ENCODE measurements around the gene CCL18. TPM values are rescaled to one million over a fixed set of nuclear protein-coding genes. Genes with fewer than 3 reads are reported as not detected.

Gene CCL18
- total RNA-seq, 2 experiments from 2014 or later: not detected

GRCh38 chr17:36034127-36034526, 29.9 kb upstream of the CCL18 start:
- Histone ChIP-seq H3K4me1 (ENCODE audit: insufficient read depth, low read length, poor library complexity, severe bottlenecking) (no peaks in the 10 kb centered on the region), H3K4me2 (ENCODE audit: low read length) (no peak overlapping the region), H4K20me1 (ENCODE audit: insufficient read depth, low read length) (no peaks in the 10 kb centered on the region), H3K9me2 (ENCODE audit: insufficient read depth, low read length) (no peaks in the 10 kb centered on the region), H2AFZ (ENCODE audit: low read length) (no peak overlapping the region), H3K79me2 (ENCODE audit: insufficient read depth, low read depth, low read length) (no peaks in the 10 kb centered on the region), H3K4me3 (ENCODE audit: low read depth, low read length, poor library complexity, severe bottlenecking) (no peak overlapping the region), H3K9me3 (ENCODE audit: low read length) (no peaks in the 10 kb centered on the region), H3K27ac (ENCODE audit: low read depth, low read length, poor library complexity, severe bottlenecking) (no peak overlapping the region), H3K36me3 (ENCODE audit: insufficient read depth, low read length) (no peaks in the 10 kb centered on the region)
- no peak for TF ChIP-seq EZH2phosphoT487 (IDR thresholded peaks at IDR 0.05; ENCODE audit: borderline replicate concordance, low read depth, low read length)
- no peak for TF ChIP-seq CTCF (conservative IDR thresholded peaks at IDR 0.05; ENCODE audit: low read length)
- BruUV-seq (replicated peaks): no TSS peak
- DNase-seq (ENCODE audit: low spot score): no peak
- POLR2A ChIA-PET: no interaction called here
- CTCF ChIA-PET (ENCODE audit: unreplicated experiment): no interaction called here
- intact Hi-C loops (cut with micrococcal nuclease; ENCODE audit: unreplicated experiment): no loop called here

GRCh38 chr17:36036235-36036634, 27.8 kb upstream of the CCL18 start:
- Histone ChIP-seq H3K36me3 (ENCODE audit: insufficient read depth, low read length) (no peaks in the 10 kb centered on the region), H3K4me3 (ENCODE audit: low read depth, low read length, poor library complexity, severe bottlenecking) (no peak overlapping the region), H3K79me2 (ENCODE audit: insufficient read depth, low read depth, low read length) (no peaks in the 10 kb centered on the region), H3K9me2 (ENCODE audit: insufficient read depth, low read length) (no peaks in the 10 kb centered on the region), H3K9me3 (ENCODE audit: low read length) (no peaks in the 10 kb centered on the region), H2AFZ (ENCODE audit: low read length) (no peak overlapping the region), H3K27ac (ENCODE audit: low read depth, low read length, poor library complexity, severe bottlenecking) (no peak overlapping the region), H3K4me2 (ENCODE audit: low read length) (no peak overlapping the region), H4K20me1 (ENCODE audit: insufficient read depth, low read length) (no peaks in the 10 kb centered on the region), H3K4me1 (ENCODE audit: insufficient read depth, low read length, poor library complexity, severe bottlenecking) (no peaks in the 10 kb centered on the region)
- intact Hi-C loops (cut with micrococcal nuclease; ENCODE audit: unreplicated experiment): no loop called here
- TF ChIP-seq CTCF (conservative IDR thresholded peaks at IDR 0.05; ENCODE audit: low read length): no peak
- no peak for TF ChIP-seq EZH2phosphoT487 (IDR thresholded peaks at IDR 0.05; ENCODE audit: borderline replicate concordance, low read depth, low read length)
- POLR2A ChIA-PET: no interaction called here
- CTCF ChIA-PET (ENCODE audit: unreplicated experiment): no interaction called here
- DNase-seq (ENCODE audit: low spot score): no peak
- BruUV-seq (replicated peaks): no TSS peak

- DNase-seq (ENCODE audit: low spot score): no peak
- H3K36me3 ChIP-seq (ENCODE audit: insufficient read depth, low read length): no peaks in the 10 kb centered on the region
- H3K27ac ChIP-seq (ENCODE audit: low read depth, low read length, poor library complexity, severe bottlenecking): no peak overlapping the region
- intact Hi-C loops (cut with micrococcal nuclease; ENCODE audit: unreplicated experiment): no loop called here
- H4K20me1 ChIP-seq (ENCODE audit: insufficient read depth, low read length): no peaks in the 10 kb centered on the region
- no peaks in the 10 kb centered on the region for H3K9me2 ChIP-seq (ENCODE audit: insufficient read depth, low read length)
- H2AFZ ChIP-seq (ENCODE audit: low read length): no peak overlapping the region
- BruUV-seq (replicated peaks): no TSS peak
- H3K4me1 ChIP-seq (ENCODE audit: insufficient read depth, low read length, poor library complexity, severe bottlenecking): no peaks in the 10 kb centered on the region
- ChIA-PET POLR2A (no interaction called here), CTCF (ENCODE audit: unreplicated experiment) (no interaction called here)
- H3K4me3 ChIP-seq (ENCODE audit: low read depth, low read length, poor library complexity, severe bottlenecking): no peak overlapping the region
- TF ChIP-seq CTCF (conservative IDR thresholded peaks at IDR 0.05; ENCODE audit: low read length) (no peak), EZH2phosphoT487 (IDR thresholded peaks at IDR 0.05; ENCODE audit: borderline replicate concordance, low read depth, low read length) (no peak)
- H3K9me3 ChIP-seq (ENCODE audit: low read length): no peaks in the 10 kb centered on the region
- H3K79me2 ChIP-seq (ENCODE audit: insufficient read depth, low read depth, low read length): no peaks in the 10 kb centered on the region
- no peak overlapping the region for H3K4me2 ChIP-seq (ENCODE audit: low read length)
These were observed 16.0 kb upstream of the CCL18 start for GRCh38 chr17:36048066-36048465.
